HG03139 (cell line): Measurements from ENCODE around the gene LARP1B.
A peak's percentile ranks its signal among the peaks of the same experiment; 100 is the strongest.
"Not testable (repeated sequence)": the region's sequence is repeated elsewhere in the genome, so short reads cannot be mapped to it uniquely, and the experiment has no call there.

Experiments used
- ATAC-seq: cut with Tn5 transposase; IDR thresholded peaks from one replicate; pipeline ENCODE4 v1.9.1; 2021; ENCODE audit not compliant: unreplicated experiment

LARP1B gene

DNA sequence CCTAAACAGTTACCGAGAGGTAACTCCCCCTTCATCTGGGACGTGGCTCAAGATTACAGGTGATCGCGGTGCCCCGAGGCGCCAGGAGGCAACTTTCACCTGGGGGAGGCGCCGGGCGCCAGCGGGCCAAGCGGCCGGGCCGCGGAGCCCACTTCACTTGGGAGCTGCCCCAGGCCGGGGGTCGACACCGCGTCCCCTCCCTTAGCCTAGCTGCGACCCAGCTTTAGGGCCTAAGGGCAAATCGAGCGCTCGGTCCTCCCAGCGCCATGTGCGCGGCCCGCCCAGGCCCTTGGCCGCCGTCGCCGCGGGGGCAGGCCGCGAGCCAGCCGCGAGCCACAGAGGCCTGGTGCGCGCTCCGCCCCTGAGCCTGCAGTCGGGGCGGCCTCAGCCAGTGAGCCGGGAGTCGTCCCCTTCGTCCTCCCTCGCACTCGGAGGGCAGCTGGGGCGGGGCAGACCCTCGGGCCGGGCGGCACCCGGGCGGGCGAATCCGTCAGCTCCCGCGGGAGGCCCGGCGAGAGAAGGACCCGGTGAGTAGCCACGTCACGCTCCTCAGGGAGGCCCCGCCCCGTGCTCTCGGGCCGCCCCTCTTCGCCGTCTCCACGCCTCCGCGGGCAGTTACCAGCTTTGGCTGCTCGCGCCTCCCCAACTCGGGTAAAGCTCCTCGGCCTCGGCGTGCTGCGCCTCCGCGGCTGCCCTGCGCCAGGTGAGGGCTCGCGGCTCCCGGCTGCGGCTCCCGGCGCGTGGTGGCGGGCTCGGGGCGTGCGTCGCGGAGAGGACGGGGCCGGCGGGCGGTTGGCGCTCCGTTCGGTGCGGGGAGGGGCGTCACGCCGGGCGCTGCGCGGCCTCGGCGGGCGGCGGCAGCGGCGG lies at the start of gene LARP1B:
Gene LARP1B, plus strand, starts transcription at position 614 of the 867 bp plus-strand sequence. CDS start 13,640 bp downstream, outside the sequence.
- ATAC-seq = peak; percentile 90

DNA sequence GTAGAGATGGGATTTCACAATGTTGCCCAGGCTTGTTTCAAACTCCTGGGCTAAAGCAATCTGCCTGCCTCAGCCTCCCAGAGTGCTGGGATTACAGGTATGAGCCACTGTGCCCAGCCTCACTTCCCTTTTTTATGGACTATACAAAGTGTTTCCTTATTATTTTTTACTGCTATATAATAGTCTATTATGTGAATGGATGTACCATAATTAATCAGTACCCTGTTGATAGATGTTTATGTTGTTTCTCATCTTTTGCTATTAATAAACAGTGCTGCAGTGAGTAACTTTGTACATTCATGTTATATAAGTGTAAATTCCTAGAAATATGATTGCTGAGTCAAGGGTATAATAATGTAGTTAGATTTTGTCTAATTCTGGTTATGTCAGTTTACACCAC lies 35.8 kb upstream of the LARP1B start:
- no peak for ATAC-seq

DNA sequence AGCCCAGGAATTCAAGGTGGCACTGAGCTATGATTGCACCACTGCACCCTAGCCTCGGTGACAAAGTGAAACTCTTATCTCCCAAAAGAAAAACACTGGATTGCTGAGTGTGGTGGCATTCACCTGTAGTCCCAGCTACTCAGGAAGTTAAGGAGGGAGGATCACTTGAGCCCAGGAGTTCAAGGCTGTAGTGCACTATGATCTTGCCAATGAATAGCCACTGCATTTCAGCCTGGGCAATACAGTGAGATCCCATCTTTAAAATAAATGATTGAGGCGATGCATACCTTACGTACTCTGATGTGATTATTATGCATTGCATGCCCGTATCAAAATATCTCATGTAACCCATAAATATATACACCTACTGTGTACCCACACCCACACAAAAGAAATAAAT lies 31.2 kb upstream of the LARP1B start:
- no peak for ATAC-seq

- no peak for ATAC-seq
Observed at GRCh38 chr4:128031756-128032384, 29.2 kb upstream of the LARP1B start.

DNA sequence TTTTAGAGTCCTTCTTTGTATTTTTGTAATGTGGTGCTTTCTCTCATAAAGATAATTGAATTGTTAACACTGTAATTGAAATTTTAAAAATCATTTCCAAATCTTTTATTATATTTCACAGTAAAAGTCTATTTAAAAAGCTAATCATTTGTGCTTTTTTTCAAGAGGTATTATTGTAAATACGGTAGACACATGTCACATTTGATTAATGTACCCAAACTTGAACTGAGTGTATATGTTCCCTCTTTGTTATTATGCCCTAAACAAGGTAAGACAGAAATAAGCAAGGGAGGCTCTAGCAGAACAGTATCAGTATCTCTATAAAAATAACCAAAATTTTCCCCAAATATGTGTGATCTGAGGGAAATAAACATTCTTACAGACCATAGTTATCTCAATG lies 21.5 kb upstream of the LARP1B start:
- no peak for ATAC-seq

GRCh38 chr4:128047019-128047418 lies 14.1 kb upstream of the LARP1B start:
- not testable (repeated sequence) for ATAC-seq

DNA sequence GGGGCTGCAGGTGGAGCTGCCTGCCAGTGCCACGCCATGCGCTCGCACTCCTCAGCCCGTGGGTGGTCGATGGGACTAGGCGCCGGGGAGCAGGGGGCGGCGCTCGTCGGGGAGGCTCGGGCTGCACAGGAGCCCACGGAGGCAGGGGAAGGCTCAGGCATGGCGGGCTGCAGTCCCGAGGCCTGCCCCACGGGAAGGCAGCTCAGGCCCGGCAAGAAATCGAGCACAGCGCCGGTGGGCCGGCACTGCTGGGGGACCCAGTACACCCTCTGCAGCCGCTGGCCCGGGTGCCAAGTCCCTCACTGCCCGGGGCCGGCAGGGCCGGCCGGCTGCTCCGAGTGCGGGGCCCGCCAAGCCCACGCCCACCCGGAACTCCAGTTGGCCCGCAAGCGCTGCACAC lies 13.6 kb upstream of the LARP1B start:
- not testable (repeated sequence) for ATAC-seq

DNA sequence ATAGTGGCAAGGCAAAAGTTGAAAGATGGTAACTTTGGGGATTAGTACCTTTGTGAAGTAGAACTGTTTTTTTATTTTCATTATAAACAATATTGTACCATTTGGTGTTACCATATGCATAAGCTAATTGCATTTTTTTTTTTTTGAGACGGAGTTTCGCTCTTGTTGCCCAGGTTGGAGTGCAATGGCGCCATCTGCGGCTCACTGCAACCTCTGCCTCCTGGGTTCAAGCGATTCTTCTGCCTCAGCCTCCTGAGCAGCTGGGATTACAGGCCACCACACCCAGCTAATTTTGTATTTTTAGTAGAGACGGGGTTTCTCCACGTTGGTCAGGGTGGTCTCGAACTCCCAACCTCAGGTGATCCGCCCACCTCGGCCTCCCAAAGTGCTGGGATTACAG lies 9.9 kb upstream of the LARP1B start:
- ATAC-seq = not testable (repeated sequence)

DNA sequence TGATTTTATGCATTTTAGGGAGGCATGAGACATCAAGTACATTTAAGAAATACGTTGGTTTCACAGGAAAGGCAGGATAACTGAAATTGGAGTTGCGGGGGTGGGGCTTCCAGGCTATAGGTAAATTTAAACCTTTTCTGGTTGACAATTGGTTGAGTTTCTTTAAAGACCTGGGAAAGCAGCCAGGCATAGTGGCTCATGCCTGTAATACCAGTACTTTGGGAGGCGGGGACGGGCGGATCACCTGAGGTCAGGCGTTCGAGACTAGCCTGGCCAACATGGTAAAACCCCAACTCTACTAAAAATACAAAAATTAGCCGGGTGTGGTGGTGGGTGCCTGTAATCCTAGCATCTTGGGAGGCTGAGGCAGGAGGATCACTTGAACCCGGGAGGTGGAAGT lies 6.2 kb upstream of the LARP1B start:
- not testable (repeated sequence) for ATAC-seq

- ATAC-seq = not testable (repeated sequence)
Observed at GRCh38 chr4:128055441-128056206, 5.5 kb upstream of the LARP1B start.

- ATAC-seq = no peak
Observed at GRCh38 chr4:128056396-128056795, 4.7 kb upstream of the LARP1B start.

DNA sequence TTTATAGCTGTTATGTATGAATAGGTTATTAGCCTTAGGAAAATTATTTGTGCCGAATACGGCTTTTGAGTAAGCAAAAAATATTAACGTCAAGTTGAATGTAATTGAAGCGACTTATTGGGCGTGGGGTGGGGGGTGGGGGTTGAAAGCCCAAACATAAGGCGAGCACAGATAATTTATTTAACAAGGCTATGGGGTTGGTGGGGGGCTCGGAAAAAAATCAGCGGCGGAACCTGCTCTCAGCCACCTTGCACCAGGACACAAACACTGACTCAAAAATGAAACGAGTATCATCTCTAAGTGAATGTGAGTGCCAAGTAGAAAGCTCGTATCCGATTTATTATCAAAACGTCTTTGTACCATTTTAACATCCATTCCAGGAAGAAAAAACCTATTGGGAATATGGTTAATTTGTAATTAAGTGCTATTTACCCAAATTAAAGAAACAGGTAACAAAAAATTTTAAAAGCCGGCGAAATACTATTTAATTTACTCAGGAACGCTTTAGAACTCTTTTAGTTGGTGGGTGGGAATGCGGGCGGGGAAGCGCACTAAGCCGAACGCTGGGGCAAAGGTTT lies 902 bp upstream of the LARP1B start:
- no peak for ATAC-seq

DNA sequence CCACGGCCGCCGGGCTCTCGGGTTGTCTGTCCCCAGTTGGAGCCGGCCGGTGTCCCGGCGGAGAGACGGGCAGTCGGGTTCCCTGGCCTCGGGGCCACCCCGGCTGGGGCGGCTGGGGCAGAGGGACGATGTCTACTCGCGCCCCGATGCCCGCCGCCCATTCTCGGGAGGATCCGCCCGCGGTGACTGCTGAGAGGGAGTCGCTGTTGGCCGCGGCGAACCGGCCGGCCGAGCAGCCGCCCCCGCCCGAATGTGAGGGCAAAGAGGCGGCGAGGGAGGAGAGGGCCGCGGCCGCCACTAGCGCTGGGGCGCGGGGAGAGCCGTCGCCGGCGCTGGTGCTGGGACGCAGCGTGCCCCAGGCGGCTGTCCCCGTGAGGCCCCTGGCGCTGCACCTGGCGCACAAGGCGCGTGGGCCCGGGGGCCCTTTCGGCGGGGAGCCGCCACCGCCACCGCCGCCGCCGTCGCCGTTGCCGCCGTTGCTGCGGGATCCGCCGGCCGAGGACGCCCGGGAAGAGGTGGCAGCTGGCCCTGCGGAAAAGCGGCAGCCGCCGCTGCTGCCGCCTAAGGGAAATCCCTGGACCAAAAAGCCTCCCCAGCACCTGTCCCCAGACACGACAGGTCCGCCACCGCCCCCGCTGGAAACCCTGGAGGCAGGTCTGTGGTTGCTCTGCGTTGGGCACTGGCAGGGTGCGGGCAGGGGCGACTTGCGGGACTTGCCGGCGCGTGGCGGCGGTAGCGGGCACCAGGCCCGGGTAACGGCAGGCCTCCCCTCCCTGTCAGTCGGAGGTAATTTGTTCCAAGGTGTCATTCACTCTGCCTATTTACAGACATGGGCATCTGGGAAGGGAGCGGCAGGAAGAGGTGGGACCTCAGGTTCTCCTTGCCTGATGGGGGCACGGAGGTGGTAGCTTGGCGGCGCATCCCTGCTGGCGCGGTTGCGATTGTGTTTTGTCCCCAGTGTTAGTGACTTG lies 739 bp downstream of the LARP1B start:
- ATAC-seq = peak; percentile 35

GRCh38 chr4:128066453-128066820 lies 5.3 kb downstream of the LARP1B start:
- not testable (repeated sequence) for ATAC-seq

DNA sequence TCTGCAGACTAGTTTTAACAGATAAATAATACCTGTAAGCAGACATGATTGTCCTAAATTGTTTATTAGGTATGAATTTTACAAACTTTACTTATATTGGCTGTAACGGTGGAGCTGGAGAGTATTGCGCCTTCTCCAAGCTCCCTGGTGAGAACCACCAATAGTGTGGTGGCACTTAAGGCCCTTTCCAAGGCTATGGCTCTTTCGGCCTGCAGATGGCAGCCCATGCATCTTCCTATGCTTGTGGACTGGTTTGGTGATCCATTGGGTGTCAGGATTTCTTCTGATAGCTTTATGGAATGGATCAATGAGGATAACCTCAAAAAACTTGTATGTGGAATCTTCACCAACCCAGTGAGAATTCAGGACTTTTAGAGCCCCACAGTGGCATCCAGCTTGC lies 7.8 kb downstream of the LARP1B start:
- ATAC-seq = peak; percentile 51

GRCh38 chr4:128076464-128076863 lies 15.4 kb downstream of the LARP1B start:
- no peak for ATAC-seq

DNA sequence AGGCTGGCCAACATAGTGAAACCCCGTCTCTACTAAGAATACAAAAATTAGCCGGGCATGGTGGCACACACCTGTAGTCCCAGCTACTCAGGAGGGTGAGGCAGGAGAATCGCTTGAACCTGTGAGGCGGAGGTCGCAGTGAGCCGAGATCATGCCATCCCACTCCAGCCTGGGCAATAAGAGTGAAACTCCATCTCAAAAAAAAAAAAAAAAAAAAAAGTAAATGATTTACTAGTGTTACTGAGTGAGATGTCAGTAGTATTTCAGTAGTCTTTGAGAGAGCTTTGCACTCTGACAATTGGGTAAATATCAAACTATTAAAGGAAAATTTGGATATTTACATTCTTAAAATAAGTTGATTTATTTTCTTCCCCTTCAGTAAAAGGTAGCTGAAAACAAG lies 34.2 kb downstream of the LARP1B start:
- not testable (repeated sequence) for ATAC-seq

GRCh38 chr4:128107766-128108165 lies 46.7 kb downstream of the LARP1B start:
- no peak for ATAC-seq

DNA sequence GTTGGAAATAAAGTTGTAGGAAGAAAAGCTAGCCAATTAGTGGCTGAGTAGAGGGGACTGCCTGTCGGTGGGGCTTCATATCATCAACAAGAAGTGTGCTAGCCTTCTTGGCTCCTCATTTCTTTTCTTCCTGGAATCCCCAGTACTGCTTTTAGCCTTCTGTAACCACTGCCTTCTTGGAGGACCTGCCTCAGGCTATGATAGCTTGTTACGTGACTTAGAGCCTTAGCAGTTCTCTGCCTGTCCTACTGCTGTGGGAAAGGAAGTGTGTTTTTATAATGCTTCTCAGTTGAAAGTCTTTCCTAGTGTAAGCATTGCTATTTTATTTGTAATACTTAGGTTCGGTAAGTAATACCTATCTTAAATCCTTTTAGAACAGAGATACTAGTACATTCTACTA lies 61.9 kb downstream of the LARP1B start:
- no peak for ATAC-seq

- no peak for ATAC-seq
Observed at GRCh38 chr4:128130621-128131020, 69.5 kb downstream of the LARP1B start.
